Right renal cortex interstitium (tissue), 3 donors: ENCODE measurements around the gene FXR2. TPM values are rescaled to one million over a fixed set of nuclear protein-coding genes. Genes with fewer than 3 reads are reported as not detected.
A peak's percentile ranks its signal among the peaks of the same experiment; 100 is the strongest.
"Not testable (repeated sequence)": the region's sequence is repeated elsewhere in the genome, so short reads cannot be mapped to it uniquely, and the experiment has no call there.

Experiments
- DNase-seq, 3 donors: peaks; one replicate each; pipeline ENCODE4 v3.0.0-alpha.2; 2013; ENCODE audit warnings: low read depth in 3 of 3, low spot score in 2 of 3
- polyA plus RNA-seq, 3 donors: library from polyadenylated mRNA; unstranded; fragments of 120-200 nt; gene quantifications; one replicate each; pipeline ENCODE4 v1.2.1, GENCODE V29; 2013; ENCODE audit not compliant: insufficient read length in 3 of 3

FXR2 gene
- polyA plus RNA-seq, 3 donors, result 41.4 to 42.8 (median 42.2) TPM

- DNase-seq, result no peak
These were observed 15.4 kb upstream of the FXR2 start, which contains the start of gene SHBG for GRCh38 chr17:7629939-7630571. Gene SHBG (plus strand): TSS chr17:7630135. CDS start chr17:7630173, 38 bp downstream.

GRCh38 chr17:7627250-7628121 is 12.8 kb upstream of the FXR2 start, which contains the start of gene SAT2:
Gene SAT2 (minus strand): TSS chr17:7627821. CDS start chr17:7627635, 186 bp downstream.
- DNase-seq, result peak; percentile 85 to 89 (median 85)

- DNase-seq, result no peak
These were observed 12.2 kb upstream of the FXR2 start for GRCh38 chr17:7626956-7627249.

DNA sequence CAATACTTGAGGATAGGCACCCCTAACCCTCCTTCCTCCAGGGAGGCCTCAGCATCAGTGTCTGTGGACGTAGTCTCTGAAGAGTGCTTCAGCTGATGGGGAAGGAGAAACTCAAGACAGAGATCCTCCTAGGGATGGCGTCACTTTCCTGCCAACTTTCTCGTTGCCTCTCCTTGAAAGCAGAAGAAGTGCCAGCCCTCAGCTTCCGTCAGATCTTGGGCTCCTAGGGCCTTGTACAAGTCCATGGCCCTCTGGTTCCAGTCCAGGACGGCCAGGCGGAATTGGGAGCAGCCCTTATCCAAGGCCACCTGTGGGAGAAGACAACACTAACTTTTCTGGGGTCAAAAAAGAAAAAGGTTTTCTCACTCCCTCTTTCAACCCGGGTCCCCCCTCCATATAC is 11.6 kb upstream of the FXR2 start:
- DNase-seq, result no peak

- not testable (repeated sequence) for DNase-seq
These were observed 11.1 kb upstream of the FXR2 start for GRCh38 chr17:7625749-7626148.

GRCh38 chr17:7623661-7624060 is 9.0 kb upstream of the FXR2 start:
- DNase-seq, result no peak

DNA sequence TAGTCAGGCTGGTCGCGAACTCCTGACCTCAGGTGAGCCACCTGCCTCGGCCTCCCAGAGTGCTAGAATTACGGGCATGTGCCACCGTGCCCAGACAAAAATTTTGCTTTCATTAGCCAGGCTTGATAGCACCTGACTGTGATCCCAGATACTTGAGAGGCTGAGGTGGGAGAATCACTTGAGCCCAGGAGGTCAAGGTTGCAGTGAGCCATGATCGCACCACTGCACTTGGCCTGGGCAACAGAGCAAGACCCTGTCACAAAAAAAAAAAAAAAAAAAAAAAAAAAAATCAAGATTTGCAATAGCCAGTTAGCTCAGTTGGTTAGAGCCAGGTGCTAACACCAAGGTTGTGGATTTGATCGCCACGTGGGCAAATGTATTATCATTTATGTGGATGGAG is 6.1 kb upstream of the FXR2 start:
- no peak for DNase-seq

GRCh38 chr17:7618608-7619007 is 3.9 kb upstream of the FXR2 start:
- DNase-seq, result no peak

DNA sequence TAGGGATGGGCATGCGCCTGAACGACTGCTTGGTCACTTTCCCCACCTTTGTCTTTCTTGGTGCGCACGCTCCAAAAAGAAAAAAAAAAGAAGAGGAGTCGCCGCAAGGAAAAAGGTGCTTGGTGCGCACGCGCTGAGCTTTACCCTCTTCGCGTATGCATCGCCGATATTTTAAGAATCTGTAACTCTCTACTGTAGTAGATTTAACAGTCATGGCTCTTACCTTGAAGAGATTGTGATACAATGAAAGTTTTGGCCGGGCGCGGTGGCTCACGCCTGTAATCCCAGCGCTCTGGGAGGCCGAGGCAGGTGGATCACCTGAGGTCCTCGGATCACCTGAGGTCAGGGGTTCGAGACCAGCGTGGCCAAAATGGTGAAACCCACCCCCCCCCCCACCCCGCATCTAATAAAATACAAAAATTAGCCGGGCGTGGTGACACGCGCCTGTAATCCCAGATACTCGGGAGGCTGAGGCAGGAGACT is 609 bp upstream of the FXR2 start:
- no peak for DNase-seq

- no peak for DNase-seq
These were observed 800 bp downstream of the FXR2 start for GRCh38 chr17:7613769-7614424.

GRCh38 chr17:7612294-7612640 is 2.4 kb downstream of the FXR2 start:
- no peak for DNase-seq

- DNase-seq, result no peak
These were observed 2.9 kb downstream of the FXR2 start for GRCh38 chr17:7611635-7612293.

GRCh38 chr17:7610641-7611040 is 4.1 kb downstream of the FXR2 start:
- no peak for DNase-seq

- no peak for DNase-seq
These were observed 8.4 kb downstream of the FXR2 start for GRCh38 chr17:7606280-7606679.

DNA sequence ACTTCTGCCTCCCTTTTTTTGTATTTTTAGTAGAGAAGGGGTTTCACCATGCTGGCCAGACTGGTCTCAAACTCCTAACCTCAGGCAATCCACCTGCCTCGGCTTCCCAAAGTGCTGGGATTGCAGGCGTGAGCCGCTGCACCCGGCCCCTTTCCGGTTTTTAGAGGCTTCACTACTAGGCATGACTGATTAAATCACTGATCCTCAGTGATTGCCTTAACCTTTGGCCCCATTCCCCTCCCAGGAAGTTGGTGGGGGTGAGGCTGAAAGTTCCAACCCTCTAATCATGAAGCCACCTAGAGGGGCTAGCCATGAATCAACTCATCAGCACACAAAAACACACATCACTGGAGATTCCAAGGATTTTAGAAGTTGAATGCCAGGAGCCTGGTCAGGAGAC is 17.1 kb downstream of the FXR2 start:
- DNase-seq, result not testable (repeated sequence)

GRCh38 chr17:7593296-7593695 is 21.4 kb downstream of the FXR2 start:
- no peak for DNase-seq

DNA sequence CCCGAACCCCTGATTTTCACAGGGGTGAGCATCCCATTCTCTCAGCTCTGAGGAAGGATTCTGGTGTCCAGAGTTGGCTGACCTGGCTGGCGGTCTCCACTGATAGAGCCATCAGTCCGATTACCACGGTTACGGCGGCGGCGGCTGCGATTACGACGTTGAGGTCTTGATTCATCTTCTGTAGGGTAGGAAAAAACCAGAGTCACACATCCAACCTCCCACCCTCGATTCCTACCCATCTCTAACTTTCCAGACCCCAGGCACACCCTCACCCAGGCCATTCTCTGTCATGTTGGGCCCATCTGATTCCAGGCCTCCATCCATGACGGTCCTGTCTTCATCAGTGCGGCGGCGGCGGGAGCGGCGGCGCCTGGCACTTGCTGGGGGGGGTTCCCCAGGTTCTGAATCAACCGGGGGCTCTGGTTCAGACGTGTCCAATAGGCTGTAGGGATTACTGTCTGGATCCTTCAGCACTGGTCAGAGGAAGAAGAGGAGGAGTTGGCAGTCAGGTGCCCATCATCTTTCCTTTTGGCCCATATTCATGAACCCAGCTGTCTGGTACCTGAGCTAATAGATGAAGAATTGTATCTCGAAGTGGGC is 22.2 kb downstream of the FXR2 start:
- no peak for DNase-seq

DNA sequence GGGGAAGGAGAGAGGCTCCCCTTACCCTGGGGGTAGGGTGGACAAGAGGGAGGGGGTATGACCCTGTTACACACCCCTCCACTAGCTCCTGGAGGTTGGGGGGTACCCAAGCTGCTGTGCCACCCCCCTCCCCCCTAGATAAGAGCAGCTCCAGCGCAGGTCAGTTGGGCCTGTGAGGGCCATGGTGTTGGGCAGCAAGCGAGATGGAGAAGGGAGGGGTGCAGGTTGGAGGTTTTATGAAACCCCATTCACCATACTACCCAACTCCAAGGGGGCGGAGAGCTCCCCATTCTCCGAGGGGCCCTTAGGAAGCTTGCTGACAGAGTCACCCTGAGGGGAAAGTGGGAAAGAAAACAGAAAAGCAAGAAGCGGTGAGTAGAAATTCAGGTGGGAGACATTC is 23.1 kb downstream of the FXR2 start:
- no peak for DNase-seq

DNA sequence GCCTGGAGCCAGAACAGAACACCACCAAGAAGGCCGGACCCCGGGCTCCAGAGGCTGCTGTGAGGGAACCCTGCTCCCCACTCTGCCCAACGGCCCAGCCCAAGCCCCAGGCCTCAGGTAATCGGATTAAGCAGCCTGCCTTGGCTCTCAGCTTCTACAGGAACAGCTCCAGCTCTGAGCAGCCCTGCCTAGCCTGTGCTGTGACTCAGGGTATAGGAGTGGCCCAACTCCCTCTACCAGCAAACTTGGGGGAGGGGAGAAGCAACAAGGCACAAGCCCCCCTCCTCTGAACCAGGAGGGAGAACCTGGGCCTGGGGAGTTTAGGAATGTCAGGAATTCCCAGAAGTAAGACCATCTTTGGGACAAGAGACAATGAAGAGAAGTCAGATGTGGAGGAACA is 24.0 kb downstream of the FXR2 start:
- DNase-seq, result no peak

DNA sequence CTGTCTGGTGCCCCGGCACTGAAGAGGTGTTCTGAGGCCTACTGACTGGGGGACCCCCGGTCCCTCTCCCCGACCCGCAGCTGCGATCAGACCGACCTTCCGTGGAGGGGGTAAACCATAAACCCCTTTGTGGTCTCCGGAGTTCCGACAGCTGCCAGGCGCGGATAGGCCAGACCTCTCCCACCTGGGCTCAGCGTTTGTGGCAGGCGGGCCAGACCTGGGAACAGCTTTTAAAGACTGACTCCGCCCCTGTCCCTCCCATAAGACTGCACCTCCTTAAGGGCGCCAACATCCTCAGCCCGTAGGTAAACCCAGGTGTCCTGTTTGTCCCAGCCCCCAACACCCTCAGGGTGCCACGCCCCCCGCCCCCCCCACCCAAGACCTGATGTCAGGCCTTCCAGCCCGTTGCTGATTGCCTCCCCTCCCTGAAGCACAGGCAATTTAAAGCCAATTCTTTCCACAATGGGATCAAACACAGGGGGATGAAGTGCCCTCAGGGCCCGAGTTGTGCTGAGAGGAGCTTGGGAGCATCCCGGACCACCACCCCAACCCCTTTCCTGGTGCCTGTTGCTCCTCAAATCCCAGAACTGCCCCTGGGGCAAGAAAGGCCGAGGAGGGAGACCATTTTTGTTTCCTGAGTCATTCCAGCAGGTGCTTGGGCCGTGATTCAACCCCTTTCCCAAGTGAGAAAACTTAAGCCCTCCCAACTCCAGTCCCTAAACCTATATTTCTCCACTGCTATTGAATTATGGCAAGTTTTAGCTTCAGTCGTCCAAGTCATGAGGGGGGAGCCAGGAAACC is 24.6 kb downstream of the FXR2 start, which contains the start of gene SOX15:
TSS of gene SOX15 (minus strand) at position 204 of the 801 bp plus-strand sequence. CDS start 418 bp downstream, outside the sequence.
- DNase-seq, result no peak
